HG03175 (cell line): ENCODE data around the gene CLNS1A.
"Not testable (repeated sequence)": the region's sequence is repeated elsewhere in the genome, so short reads cannot be mapped to it uniquely, and the experiment has no call there.

Experiments used
- ATAC-seq: cut with Tn5 transposase; IDR thresholded peaks from one replicate; pipeline ENCODE4 v1.9.1; 2021; ENCODE audit warnings: mild to moderate bottlenecking, moderate library complexity; ENCODE audit not compliant: unreplicated experiment

The CLNS1A gene

GRCh38 chr11:77619576-77620198, 17.9 kb downstream of the CLNS1A start:
- ATAC-seq, result no peak

GRCh38 chr11:77617892-77618291, 19.7 kb downstream of the CLNS1A start:
- no peak for ATAC-seq

- ATAC-seq, result no peak
Observed at GRCh38 chr11:77611921-77612320, 25.7 kb downstream of the CLNS1A start.

- no peak for ATAC-seq
Observed at GRCh38 chr11:77609234-77609633, 28.4 kb downstream of the CLNS1A start.

- ATAC-seq, result no peak
Observed at GRCh38 chr11:77604281-77604680, 33.3 kb downstream of the CLNS1A start.

- no peak for ATAC-seq
Observed at GRCh38 chr11:77602381-77603088, 35.1 kb downstream of the CLNS1A start.

- no peak for ATAC-seq
Observed at GRCh38 chr11:77598195-77598594, 39.4 kb downstream of the CLNS1A start.

GRCh38 chr11:77596626-77597025, 41.0 kb downstream of the CLNS1A start:
- no peak for ATAC-seq

GRCh38 chr11:77593883-77594282, 43.7 kb downstream of the CLNS1A start:
- no peak for ATAC-seq

GRCh38 chr11:77592727-77593126, 44.9 kb downstream of the CLNS1A start:
- ATAC-seq, result no peak

- no peak for ATAC-seq
Observed at GRCh38 chr11:77590194-77590782, 47.3 kb downstream of the CLNS1A start.

GRCh38 chr11:77589521-77590193, 47.9 kb downstream of the CLNS1A start, which contains the start of gene AQP11:
TSS of gene AQP11 (plus strand) at chr11:77589953. CDS start at chr11:77589993, 40 bp downstream.
- ATAC-seq, result peak; percentile 90

- peak; percentile 21 for ATAC-seq
Observed at GRCh38 chr11:77589181-77589520, 48.4 kb downstream of the CLNS1A start.

GRCh38 chr11:77580712-77581337, 56.8 kb downstream of the CLNS1A start:
- no peak for ATAC-seq

- not testable (repeated sequence) for ATAC-seq
Observed at GRCh38 chr11:77575428-77575827, 62.2 kb downstream of the CLNS1A start.

GRCh38 chr11:77570896-77571295, 66.7 kb downstream of the CLNS1A start:
- not testable (repeated sequence) for ATAC-seq

- ATAC-seq, result no peak
Observed at GRCh38 chr11:77569676-77570070, 67.9 kb downstream of the CLNS1A start.

GRCh38 chr11:77568916-77569675, 68.5 kb downstream of the CLNS1A start:
- ATAC-seq, result no peak

- no peak for ATAC-seq
Observed at GRCh38 chr11:77568306-77568705, 69.3 kb downstream of the CLNS1A start.
